Mesenchymal stem cell (in vitro differentiated cells and primary cell): ENCODE results near the gene OLA1.

Experiments
- DNase-seq: peaks from one replicate; pipeline ENCODE4 v3.0.0-alpha.2; 2013
- H2AFZ ChIP-seq: one replicate; pipeline ENCODE4 v1.6.1; 2013; ENCODE audit warnings: low read depth, mild to moderate bottlenecking, control low read depth, inconsistent platforms, low read length, moderate library complexity
- H2AK5ac ChIP-seq: 2 replicates; pipeline ENCODE4 v1.6.1; 2013; ENCODE audit warnings: low read length, moderate library complexity, mild to moderate bottlenecking, inconsistent platforms; ENCODE audit not compliant: severe bottlenecking
- H2BK120ac ChIP-seq: one replicate; pipeline ENCODE4 v1.6.1; 2013; ENCODE audit warnings: low read depth, mild to moderate bottlenecking, inconsistent platforms, low read length, moderate library complexity
- H2BK12ac ChIP-seq, 2 experiments: one replicate each; pipeline ENCODE4 v1.6.1; 2013; ENCODE audit warnings: inconsistent platforms in 2 of 2, low read length in 2 of 2, mild to moderate bottlenecking in 2 of 2, moderate library complexity in 2 of 2, control low read depth in 1 of 2
- H2BK15ac ChIP-seq: one replicate; pipeline ENCODE4 v1.6.1; 2013; ENCODE audit warnings: mild to moderate bottlenecking, low read depth, inconsistent platforms; ENCODE audit not compliant: poor library complexity, severe bottlenecking
- H2BK5ac ChIP-seq: 2 replicates; pipeline ENCODE4 v1.6.1; 2013; ENCODE audit warnings: low read depth, mild to moderate bottlenecking, low read length, control low read depth, inconsistent platforms; ENCODE audit not compliant: poor library complexity, severe bottlenecking
- H3K14ac ChIP-seq, 2 experiments: one replicate each; pipeline ENCODE4 v1.6.1; 2013; ENCODE audit warnings: inconsistent platforms in 2 of 2, low read length in 2 of 2, control low read depth in 1 of 2, mild to moderate bottlenecking in 1 of 2, moderate library complexity in 1 of 2
- H3K18ac ChIP-seq, 2 experiments: one replicate each; pipeline ENCODE4 v1.6.1; 2013; ENCODE audit warnings: inconsistent platforms in 2 of 2, low read length in 2 of 2, control low read depth in 1 of 2, low read depth in 1 of 2, mild to moderate bottlenecking in 1 of 2
- H3K23ac ChIP-seq, 2 experiments: one replicate each; pipeline ENCODE4 v1.6.1; 2013; ENCODE audit warnings: inconsistent platforms in 2 of 2, low read length in 2 of 2, mild to moderate bottlenecking in 2 of 2, moderate library complexity in 2 of 2, control low read depth in 1 of 2
- H3K27ac ChIP-seq: 2 replicates; pipeline ENCODE4 v1.5.1; 2013; ENCODE audit warnings: mild to moderate bottlenecking, moderate library complexity, low read length, control low read depth, inconsistent platforms; ENCODE audit not compliant: poor library complexity, severe bottlenecking
- H3K27me3 ChIP-seq, 2 experiments: 2 replicates each; pipeline versions ENCODE4 v1.6.1 to v1.7.0; 2013; ENCODE audit warnings: low read length in 2 of 2, mild to moderate bottlenecking in 2 of 2, moderate library complexity in 2 of 2, control low read depth in 1 of 2, inconsistent platforms in 1 of 2; ENCODE audit not compliant: control insufficient read depth in 1 of 2, insufficient read depth in 1 of 2
- H3K36me3 ChIP-seq, 2 experiments: 2 replicates each; pipeline versions ENCODE4 v1.6.1 to v1.7.0; 2013; ENCODE audit warnings: low read length in 2 of 2, control low read depth in 1 of 2, inconsistent platforms in 1 of 2, low read depth in 1 of 2, mild to moderate bottlenecking in 1 of 2; ENCODE audit not compliant: insufficient read depth in 2 of 2, control insufficient read depth in 1 of 2
- H3K4ac ChIP-seq, 2 experiments: one replicate each; pipeline ENCODE4 v1.6.1; 2013; ENCODE audit warnings: inconsistent platforms in 2 of 2, low read length in 2 of 2, mild to moderate bottlenecking in 2 of 2, moderate library complexity in 2 of 2, control low read depth in 1 of 2, low read depth in 1 of 2
- H3K4me1 ChIP-seq: 2 replicates; pipeline ENCODE4 v1.6.1; 2013; ENCODE audit warnings: low read depth, low read length, control low read depth; ENCODE audit not compliant: control insufficient read depth, insufficient read depth
- H3K4me2 ChIP-seq: 2 replicates; pipeline ENCODE4 v1.6.1; 2013; ENCODE audit warnings: low read length, mild to moderate bottlenecking, inconsistent platforms; ENCODE audit not compliant: poor library complexity, severe bottlenecking
- H3K4me3 ChIP-seq, 2 experiments: 2 replicates each; pipeline versions ENCODE4 v1.5.1 to v1.7.0; 2013; ENCODE audit warnings: low read length in 2 of 2, mild to moderate bottlenecking in 2 of 2, control low read depth in 1 of 2, low read depth in 1 of 2; ENCODE audit not compliant: insufficient read depth in 1 of 2
- H3K79me1 ChIP-seq: replicated peaks from 2 replicates; pipeline ENCODE4 v1.6.1; 2013; ENCODE audit warnings: mild to moderate bottlenecking, control low read depth, low read length, inconsistent platforms; ENCODE audit not compliant: poor library complexity, severe bottlenecking
- H3K9ac ChIP-seq: 2 replicates; pipeline ENCODE4 v1.7.0; 2013; ENCODE audit warnings: mild to moderate bottlenecking, low read length, moderate library complexity
- H3K9me3 ChIP-seq: 2 replicates; pipeline ENCODE4 v1.7.0; 2013; ENCODE audit warnings: mild to moderate bottlenecking, low read length; ENCODE audit not compliant: control insufficient read depth
- H4K8ac ChIP-seq: one replicate; pipeline ENCODE4 v1.6.1; 2013; ENCODE audit warnings: inconsistent platforms, mild to moderate bottlenecking, low read length, moderate library complexity
- H4K91ac ChIP-seq: one replicate; pipeline ENCODE4 v1.6.1; 2013; ENCODE audit warnings: mild to moderate bottlenecking, low read length, inconsistent platforms
- WGBS: methylation state at CpG from one replicate; pipeline ENCODE4 v1.1.7; 2013; ENCODE audit warnings: mixed read lengths; 5-methylcytosine and 5-hydroxymethylcytosine counted together

OLA1 gene

GRCh38 chr2:174124181-174124580 lies 124.2 kb downstream of the OLA1 start:
- no peak overlapping the region for H2AFZ ChIP-seq
- H3K36me3 ChIP-seq: no peaks in the 10 kb centered on the region
- no peak overlapping the region for H3K23ac ChIP-seq
- H3K14ac ChIP-seq: no peak overlapping the region
- H2BK120ac ChIP-seq: no peak overlapping the region
- no peak overlapping the region for H3K18ac ChIP-seq
- peaks cover 7% of the 10 kb centered on the region for H3K79me1 ChIP-seq
- H3K4me3 ChIP-seq: no peak overlapping the region
- no peak overlapping the region for H2BK12ac ChIP-seq
- H3K27ac ChIP-seq: peak overlapping the region; percentile 15
- no peaks in the 10 kb centered on the region for H3K27me3 ChIP-seq
- no peak overlapping the region for H4K8ac ChIP-seq
- no peak overlapping the region for H3K4me2 ChIP-seq
- WGBS: 56% methylated on average over 4 of the region's 5 CpGs
- peak; percentile 1 for DNase-seq
- H4K91ac ChIP-seq: no peak overlapping the region
- H3K9ac ChIP-seq: no peak overlapping the region
- H2BK5ac ChIP-seq: no peak overlapping the region
- H3K4ac ChIP-seq: no peak overlapping the region
- H2AK5ac ChIP-seq: no peak overlapping the region
- H2BK15ac ChIP-seq: no peak overlapping the region
- no peaks in the 10 kb centered on the region for H3K4me1 ChIP-seq
- no peaks in the 10 kb centered on the region for H3K9me3 ChIP-seq

DNA sequence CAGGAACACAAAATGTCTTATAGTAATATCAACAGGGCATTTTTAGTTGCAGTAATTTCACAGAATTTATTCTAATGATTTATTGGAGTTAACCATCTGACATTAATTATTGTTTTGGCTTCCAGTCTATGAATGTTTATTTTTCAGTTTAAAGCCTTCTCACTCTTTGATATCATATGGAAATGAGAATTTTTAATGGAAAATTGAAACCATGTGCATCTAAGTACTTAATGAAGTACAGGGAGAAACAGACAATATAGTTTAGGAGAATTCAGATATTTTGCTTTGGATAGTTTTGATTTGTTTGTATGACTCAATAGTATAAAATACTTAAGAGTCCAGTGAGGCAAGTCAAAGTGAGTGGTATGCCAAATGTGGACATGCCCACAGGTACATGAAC lies 126.1 kb downstream of the OLA1 start:
- Histone ChIP-seq H3K36me3 (no peaks in the 10 kb centered on the region), H2BK5ac (no peak overlapping the region), H2BK12ac (no peak overlapping the region), H2BK15ac (no peak overlapping the region), H3K4me1 (peaks cover 2% of the 10 kb centered on the region), H3K9ac (no peak overlapping the region), H2AK5ac (no peak overlapping the region), H3K18ac (no peak overlapping the region), H3K23ac (no peak overlapping the region), H3K4me2 (no peak overlapping the region), H3K27ac (no peak overlapping the region), H4K91ac (no peak overlapping the region), H2BK120ac (no peak overlapping the region), H2AFZ (no peak overlapping the region), H3K14ac (no peak overlapping the region), H4K8ac (no peak overlapping the region), H3K4ac (no peak overlapping the region), H3K27me3 (no peaks in the 10 kb centered on the region), H3K4me3 (no peak overlapping the region), H3K79me1 (peaks cover 3% of the 10 kb centered on the region), H3K9me3 (no peaks in the 10 kb centered on the region)
- no peak for DNase-seq

DNA sequence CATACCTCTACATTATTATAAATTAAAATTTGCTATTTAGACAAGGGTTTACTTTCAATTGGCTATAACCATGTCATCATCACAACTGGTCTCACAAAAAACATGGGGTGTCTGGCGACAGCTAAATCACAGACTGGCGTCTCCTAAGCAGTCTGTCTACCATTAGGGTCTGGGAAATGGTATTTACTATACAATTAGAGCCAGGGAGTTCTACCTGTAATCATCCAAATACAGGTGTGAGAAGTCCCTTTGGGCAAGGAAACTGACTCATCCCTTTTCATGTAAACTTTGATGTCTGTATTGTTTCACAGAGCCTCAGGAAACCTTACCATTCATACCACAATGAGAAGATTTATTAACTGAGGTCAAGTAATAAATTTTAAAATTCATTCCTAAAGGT lies 126.7 kb downstream of the OLA1 start:
- no peak overlapping the region for H3K27ac ChIP-seq
- H3K23ac ChIP-seq: no peak overlapping the region
- no peak overlapping the region for H3K14ac ChIP-seq
- H3K9ac ChIP-seq: no peak overlapping the region
- H4K91ac ChIP-seq: no peak overlapping the region
- no peak overlapping the region for H4K8ac ChIP-seq
- H3K4me1 ChIP-seq: peaks cover 2% of the 10 kb centered on the region
- H3K4me3 ChIP-seq: no peak overlapping the region
- no peak overlapping the region for H3K4ac ChIP-seq
- H3K9me3 ChIP-seq: no peaks in the 10 kb centered on the region
- H2BK12ac ChIP-seq: no peak overlapping the region
- H2BK15ac ChIP-seq: no peak overlapping the region
- no peaks in the 10 kb centered on the region for H3K27me3 ChIP-seq
- H3K4me2 ChIP-seq: no peak overlapping the region
- H2BK120ac ChIP-seq: no peak overlapping the region
- no peaks in the 10 kb centered on the region for H3K36me3 ChIP-seq
- H3K18ac ChIP-seq: no peak overlapping the region
- H2BK5ac ChIP-seq: no peak overlapping the region
- peaks cover 3% of the 10 kb centered on the region for H3K79me1 ChIP-seq
- no CpG with 5 or more reads among the region's 2 CpGs for WGBS
- no peak for DNase-seq
- H2AFZ ChIP-seq: no peak overlapping the region
- peak overlapping the region; percentile 65 for H2AK5ac ChIP-seq

DNA sequence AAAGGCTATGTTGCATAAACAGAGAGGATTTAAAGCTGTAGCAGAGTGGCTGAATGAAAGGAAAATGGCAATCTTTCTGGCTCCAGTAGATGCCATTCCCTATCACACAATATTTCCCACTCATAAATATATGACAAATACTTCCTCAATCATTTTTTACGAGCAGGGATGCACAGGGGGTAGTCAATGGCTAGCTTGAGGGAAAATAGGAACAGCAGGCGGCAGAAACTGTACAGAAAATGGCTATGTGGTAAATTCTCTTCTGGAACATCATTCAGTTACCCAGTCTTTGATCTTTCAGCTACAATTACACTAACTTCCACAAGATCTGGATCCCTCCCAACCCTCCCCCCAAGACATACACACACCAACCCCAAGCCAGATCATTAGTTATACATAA lies 127.2 kb downstream of the OLA1 start:
- no peak overlapping the region for H4K8ac ChIP-seq
- H3K79me1 ChIP-seq: peaks cover 5% of the 10 kb centered on the region
- no peaks in the 10 kb centered on the region for H3K27me3 ChIP-seq
- no peak overlapping the region for H2AFZ ChIP-seq
- H4K91ac ChIP-seq: no peak overlapping the region
- peak overlapping the region; percentile 1 for H3K27ac ChIP-seq
- no peaks in the 10 kb centered on the region for H3K36me3 ChIP-seq
- H2BK15ac ChIP-seq: no peak overlapping the region
- no peak overlapping the region for H2AK5ac ChIP-seq
- no peak overlapping the region for H2BK120ac ChIP-seq
- peaks cover 2% of the 10 kb centered on the region for H3K4me1 ChIP-seq
- H3K4ac ChIP-seq: no peak overlapping the region
- H3K23ac ChIP-seq: no peak overlapping the region
- H3K9me3 ChIP-seq: no peaks in the 10 kb centered on the region
- no peak overlapping the region for H3K18ac ChIP-seq
- no peak overlapping the region for H2BK5ac ChIP-seq
- H2BK12ac ChIP-seq: no peak overlapping the region
- H3K4me3 ChIP-seq: no peak overlapping the region
- no peak for DNase-seq
- no peak overlapping the region for H3K9ac ChIP-seq
- H3K14ac ChIP-seq: no peak overlapping the region
- H3K4me2 ChIP-seq: no peak overlapping the region
- 80% methylated on average over 1 of the region's 2 CpGs for WGBS
